Panc1 (cell line): ENCODE results near the gene DSCAM. TPM values are rescaled to one million over a fixed set of nuclear protein-coding genes. Genes with fewer than 3 reads are reported as not detected.

Experiments
- ATAC-seq: fragments of 200-7000 bp; cut with Tn5 transposase; 2 replicates; pipeline ENCODE4 v1.9.1; 2020; ENCODE audit warnings: mild to moderate bottlenecking, moderate library complexity
- BruUV-seq: library from RNA; stranded (reverse); fragments of 400-500 nt; replicated peaks from 2 replicates; lab custom pipeline; 2021; lab: Mats Ljungman, UMichigan
- CTCF ChIA-PET: fragments of 300-600 bp; sonication (Branson Sonifier 250); formaldehyde crosslinking; loops from one replicate; lab custom pipeline; 2022; ENCODE audit warnings: antibody characterized with exemption; lab: Charles Lee
- POLR2A ChIA-PET: fragments of 300-600 bp; sonication (Branson Sonifier 250); formaldehyde crosslinking; loops from one replicate; lab custom pipeline; 2022; ENCODE audit warnings: antibody characterized with exemption; lab: Charles Lee
- DNase-seq: peaks from one replicate; pipeline ENCODE4 v3.0.0-alpha.2; 2010; ENCODE audit warnings: low read depth, low spot score
- H3K27ac ChIP-seq: 2 replicates; pipeline ENCODE4 v1.5.1; 2011; ENCODE audit warnings: mild to moderate bottlenecking, low read length, inconsistent platforms
- H3K27me3 ChIP-seq: fragments of 200-500 bp; sonication (Bioruptor generic); 2 replicates; pipeline ENCODE4 v1.6.0; 2014; ENCODE audit warnings: low read length, inconsistent platforms; ENCODE audit not compliant: control insufficient read depth, insufficient read depth
- H3K36me3 ChIP-seq: fragments of 200-500 bp; sonication (Bioruptor generic); 2 replicates; pipeline ENCODE4 v1.5.1; 2014; ENCODE audit warnings: inconsistent platforms, mild to moderate bottlenecking, low read length, moderate library complexity; ENCODE audit not compliant: control insufficient read depth, insufficient read depth
- H3K4me1 ChIP-seq: 2 replicates; pipeline ENCODE4 v1.5.1; 2011; ENCODE audit warnings: inconsistent platforms, mild to moderate bottlenecking, low read length, moderate library complexity; ENCODE audit not compliant: control insufficient read depth, insufficient read depth
- H3K4me3 ChIP-seq, 2 experiments: 2 replicates each; pipeline ENCODE4 v1.5.1; 2011 to 2012; ENCODE audit warnings: low read depth in 2 of 2, low read length in 2 of 2, mild to moderate bottlenecking in 2 of 2, inconsistent platforms in 1 of 2, moderate library complexity in 1 of 2
- H3K9me3 ChIP-seq: fragments of 200-500 bp; sonication (Bioruptor generic); 2 replicates; pipeline ENCODE4 v1.5.1; 2014; ENCODE audit warnings: low read depth, mild to moderate bottlenecking, inconsistent platforms, low read length, moderate library complexity; ENCODE audit not compliant: control insufficient read depth, insufficient read depth
- POLR2AphosphoS5 ChIP-seq: IDR thresholded peaks from 2 replicates; pipeline ENCODE4 v1.6.1; 2012; ENCODE audit warnings: mild to moderate bottlenecking, low read depth, low read length, moderate library complexity
- SIN3A ChIP-seq: IDR thresholded peaks from 2 replicates; pipeline ENCODE4 v1.6.1; 2012; ENCODE audit warnings: low read depth, mild to moderate bottlenecking, low read length, moderate library complexity, borderline replicate concordance; ENCODE audit not compliant: insufficient read depth
- TCF7L2 ChIP-seq: IDR thresholded peaks from 2 replicates; pipeline ENCODE4 v1.6.1; 2011; ENCODE audit warnings: mild to moderate bottlenecking, low read depth, low read length, inconsistent platforms
- in situ Hi-C: cut with HindIII; loops from 2 replicates; pipeline ENCODE4 v1.10.0; 2016; ENCODE audit warnings: low sequenced_read_pairs, low pct_unique_long_range_greater_than_20kb
- intact Hi-C: fragments of 100-400 bp; cut with micrococcal nuclease; formaldehyde crosslinking; loops from one replicate; pipeline ENCODE4 v1.10.0; 2022; ENCODE audit not compliant: unreplicated experiment
- total RNA-seq: library from RNA; stranded (reverse); gene quantifications from one replicate; pipeline ENCODE4 v1.2.1, GENCODE V29; 2021; ENCODE audit not compliant: unreplicated experiment
- TF ChIP-seq, protein P1 (sequence below), 2 experiments: IDR thresholded peaks; 2 replicates each; pipeline ENCODE4 v1.6.1; 2011 to 2012; ENCODE audit warnings: low read depth in 2 of 2, control low read depth in 1 of 2, low read length in 1 of 2, mild to moderate bottlenecking in 1 of 2, moderate library complexity in 1 of 2; ENCODE audit not compliant: insufficient read depth in 1 of 2
- TF ChIP-seq, protein P2 (sequence below): fragments of 450-650 bp; IDR thresholded peaks from 2 replicates; pipeline ENCODE4 v1.5.1; 2017; ENCODE audit warnings: mild to moderate bottlenecking

Gene DSCAM
- total RNA-seq, 1 experiment from 2014 or later, result not detected

- no peak for TF ChIP-seq TCF7L2
- no peak for TF ChIP-seq SIN3A
- no peak for TF ChIP-seq POLR2AphosphoS5
- TF ChIP-seq, protein P1, sequence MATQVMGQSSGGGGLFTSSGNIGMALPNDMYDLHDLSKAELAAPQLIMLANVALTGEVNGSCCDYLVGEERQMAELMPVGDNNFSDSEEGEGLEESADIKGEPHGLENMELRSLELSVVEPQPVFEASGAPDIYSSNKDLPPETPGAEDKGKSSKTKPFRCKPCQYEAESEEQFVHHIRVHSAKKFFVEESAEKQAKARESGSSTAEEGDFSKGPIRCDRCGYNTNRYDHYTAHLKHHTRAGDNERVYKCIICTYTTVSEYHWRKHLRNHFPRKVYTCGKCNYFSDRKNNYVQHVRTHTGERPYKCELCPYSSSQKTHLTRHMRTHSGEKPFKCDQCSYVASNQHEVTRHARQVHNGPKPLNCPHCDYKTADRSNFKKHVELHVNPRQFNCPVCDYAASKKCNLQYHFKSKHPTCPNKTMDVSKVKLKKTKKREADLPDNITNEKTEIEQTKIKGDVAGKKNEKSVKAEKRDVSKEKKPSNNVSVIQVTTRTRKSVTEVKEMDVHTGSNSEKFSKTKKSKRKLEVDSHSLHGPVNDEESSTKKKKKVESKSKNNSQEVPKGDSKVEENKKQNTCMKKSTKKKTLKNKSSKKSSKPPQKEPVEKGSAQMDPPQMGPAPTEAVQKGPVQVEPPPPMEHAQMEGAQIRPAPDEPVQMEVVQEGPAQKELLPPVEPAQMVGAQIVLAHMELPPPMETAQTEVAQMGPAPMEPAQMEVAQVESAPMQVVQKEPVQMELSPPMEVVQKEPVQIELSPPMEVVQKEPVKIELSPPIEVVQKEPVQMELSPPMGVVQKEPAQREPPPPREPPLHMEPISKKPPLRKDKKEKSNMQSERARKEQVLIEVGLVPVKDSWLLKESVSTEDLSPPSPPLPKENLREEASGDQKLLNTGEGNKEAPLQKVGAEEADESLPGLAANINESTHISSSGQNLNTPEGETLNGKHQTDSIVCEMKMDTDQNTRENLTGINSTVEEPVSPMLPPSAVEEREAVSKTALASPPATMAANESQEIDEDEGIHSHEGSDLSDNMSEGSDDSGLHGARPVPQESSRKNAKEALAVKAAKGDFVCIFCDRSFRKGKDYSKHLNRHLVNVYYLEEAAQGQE (IDR thresholded peaks at IDR 0.05; ENCODE audit: insufficient read depth in 1 of 2, low read depth in 2 of 2, low read length in 1 of 2), result no peak
- TF ChIP-seq, protein P2, sequence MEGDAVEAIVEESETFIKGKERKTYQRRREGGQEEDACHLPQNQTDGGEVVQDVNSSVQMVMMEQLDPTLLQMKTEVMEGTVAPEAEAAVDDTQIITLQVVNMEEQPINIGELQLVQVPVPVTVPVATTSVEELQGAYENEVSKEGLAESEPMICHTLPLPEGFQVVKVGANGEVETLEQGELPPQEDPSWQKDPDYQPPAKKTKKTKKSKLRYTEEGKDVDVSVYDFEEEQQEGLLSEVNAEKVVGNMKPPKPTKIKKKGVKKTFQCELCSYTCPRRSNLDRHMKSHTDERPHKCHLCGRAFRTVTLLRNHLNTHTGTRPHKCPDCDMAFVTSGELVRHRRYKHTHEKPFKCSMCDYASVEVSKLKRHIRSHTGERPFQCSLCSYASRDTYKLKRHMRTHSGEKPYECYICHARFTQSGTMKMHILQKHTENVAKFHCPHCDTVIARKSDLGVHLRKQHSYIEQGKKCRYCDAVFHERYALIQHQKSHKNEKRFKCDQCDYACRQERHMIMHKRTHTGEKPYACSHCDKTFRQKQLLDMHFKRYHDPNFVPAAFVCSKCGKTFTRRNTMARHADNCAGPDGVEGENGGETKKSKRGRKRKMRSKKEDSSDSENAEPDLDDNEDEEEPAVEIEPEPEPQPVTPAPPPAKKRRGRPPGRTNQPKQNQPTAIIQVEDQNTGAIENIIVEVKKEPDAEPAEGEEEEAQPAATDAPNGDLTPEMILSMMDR, result no peak
- DNase-seq (no peak), ATAC-seq (no peak)
- H3K9me3 ChIP-seq, result no peaks in the 10 kb centered on the region
- intact Hi-C loops, result no loop called here
- H3K36me3 ChIP-seq, result no peaks in the 10 kb centered on the region
- ChIA-PET POLR2A (no interaction called here), CTCF (no interaction called here)
- no peaks in the 10 kb centered on the region for H3K4me1 ChIP-seq
- no peak overlapping the region for H3K4me3 ChIP-seq
- no peak overlapping the region for H3K27ac ChIP-seq
- H3K27me3 ChIP-seq, result no peaks in the 10 kb centered on the region
- no TSS peak for BruUV-seq
- in situ Hi-C loops, result no loop called here
Observed at GRCh38 chr21:40646651-40647050, 200.3 kb downstream of the DSCAM start.

DNA sequence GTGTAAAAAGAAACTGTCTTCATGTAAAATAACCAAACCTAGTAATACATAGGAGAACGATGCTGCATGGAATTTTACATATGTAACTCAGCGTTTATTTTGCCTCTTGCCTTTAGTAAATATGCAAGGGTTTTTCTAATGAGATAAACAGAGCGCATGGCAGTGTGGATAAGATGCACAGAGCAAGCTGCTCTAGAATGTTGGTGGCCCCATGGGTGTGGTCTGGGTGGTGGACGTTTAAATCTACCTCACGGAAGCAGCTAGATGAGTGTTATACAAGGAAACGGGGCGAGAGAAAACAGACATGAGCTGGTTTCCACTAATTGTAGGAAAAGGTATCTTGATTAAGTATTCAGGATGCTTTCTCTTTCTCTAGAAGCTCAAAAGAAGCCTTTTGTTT is 205.9 kb downstream of the DSCAM start:
- H3K9me3 ChIP-seq, result no peaks in the 10 kb centered on the region
- POLR2A ChIA-PET, result no interaction called here
- intact Hi-C loops, result no loop called here

More for the DNA sequence above, 205.9 kb downstream of the DSCAM start:
- no TSS peak for BruUV-seq
- DNase-seq (no peak), ATAC-seq (no peak)
- no peak overlapping the region for H3K4me3 ChIP-seq
- TF ChIP-seq, protein P2, result no peak
- TF ChIP-seq SIN3A, result no peak
- TF ChIP-seq, protein P1 (IDR thresholded peaks at IDR 0.05; ENCODE audit: insufficient read depth in 1 of 2, low read depth in 2 of 2, low read length in 1 of 2), result no peak
- TF ChIP-seq TCF7L2, result no peak
- no peak for TF ChIP-seq POLR2AphosphoS5
- in situ Hi-C loops, result no loop called here
- no peak overlapping the region for H3K27ac ChIP-seq
- CTCF ChIA-PET, result no interaction called here
- no peaks in the 10 kb centered on the region for H3K4me1 ChIP-seq
- no peaks in the 10 kb centered on the region for H3K27me3 ChIP-seq
- no peaks in the 10 kb centered on the region for H3K36me3 ChIP-seq
